H9 (cell line): ENCODE measurements around the gene CCDC170. TPM values are rescaled to one million over a fixed set of nuclear protein-coding genes. Genes with fewer than 3 reads are reported as not detected.

Source experiments
- DNase-seq: peaks from one replicate; pipeline ENCODE4 v3.0.0-alpha.2; 2017
- H2AFZ ChIP-seq: one replicate; pipeline ENCODE4 v1.6.1; 2013; ENCODE audit warnings: mild to moderate bottlenecking, low read length, control low read depth, moderate library complexity
- H2AK5ac ChIP-seq: 2 replicates; pipeline ENCODE4 v1.6.1; 2013; ENCODE audit warnings: low read length, control low read depth, mixed read lengths; ENCODE audit not compliant: insufficient read length
- H2BK120ac ChIP-seq: one replicate; pipeline ENCODE4 v1.6.1; 2013; ENCODE audit warnings: low read depth, mild to moderate bottlenecking, low read length, control low read depth, inconsistent platforms; ENCODE audit not compliant: poor library complexity, severe bottlenecking
- H2BK12ac ChIP-seq: 2 replicates; pipeline ENCODE4 v1.6.1; 2013; ENCODE audit warnings: low read length, control low read depth, mixed read lengths, low read depth; ENCODE audit not compliant: insufficient read length
- H2BK15ac ChIP-seq: 2 replicates; pipeline ENCODE4 v1.6.1; 2013; ENCODE audit warnings: low read depth, low read length, control low read depth
- H2BK20ac ChIP-seq: one replicate; pipeline ENCODE4 v1.6.1; 2013; ENCODE audit warnings: low read depth, mild to moderate bottlenecking, low read length, control low read depth, inconsistent platforms; ENCODE audit not compliant: poor library complexity, severe bottlenecking
- H2BK5ac ChIP-seq: 2 replicates; pipeline ENCODE4 v1.6.1; 2013; ENCODE audit warnings: low read length, control low read depth, mixed read lengths; ENCODE audit not compliant: insufficient read length
- H3K14ac ChIP-seq: 2 replicates; pipeline ENCODE4 v1.6.1; 2013; ENCODE audit warnings: low read length, control low read depth; ENCODE audit not compliant: insufficient read depth
- H3K18ac ChIP-seq: 2 replicates; pipeline ENCODE4 v1.6.1; 2013; ENCODE audit warnings: low read depth, mild to moderate bottlenecking, mixed read lengths, low read length, control low read depth; ENCODE audit not compliant: insufficient read length
- H3K23ac ChIP-seq: 2 replicates; pipeline ENCODE4 v1.6.1; 2013; ENCODE audit warnings: low read length, control low read depth, mixed read lengths, low read depth; ENCODE audit not compliant: insufficient read length
- H3K23me2 ChIP-seq: 2 replicates; pipeline ENCODE4 v1.6.1; 2013; ENCODE audit warnings: low read depth, mild to moderate bottlenecking, mixed read lengths, low read length, control low read depth; ENCODE audit not compliant: insufficient read length, poor library complexity, severe bottlenecking
- H3K27ac ChIP-seq: 2 replicates; pipeline ENCODE4 v1.5.1; 2013; ENCODE audit warnings: low read length, control low read depth, mixed read lengths, low read depth; ENCODE audit not compliant: insufficient read length
- H3K27me3 ChIP-seq: 2 replicates; pipeline ENCODE4 v1.6.1; 2013; ENCODE audit warnings: low read length, control low read depth, inconsistent platforms; ENCODE audit not compliant: insufficient read depth
- H3K4ac ChIP-seq: 2 replicates; pipeline ENCODE4 v1.6.1; 2013; ENCODE audit warnings: low read depth, mild to moderate bottlenecking, control low read depth, inconsistent platforms, low read length, moderate library complexity
- H3K4me1 ChIP-seq: 2 replicates; pipeline ENCODE4 v1.6.1; 2013; ENCODE audit warnings: low read length, control low read depth, inconsistent platforms; ENCODE audit not compliant: insufficient read depth
- H3K4me2 ChIP-seq: 2 replicates; pipeline ENCODE4 v1.6.1; 2013; ENCODE audit warnings: low read length, control low read depth, mixed read lengths; ENCODE audit not compliant: insufficient read length, insufficient read depth
- H3K56ac ChIP-seq: 2 replicates; pipeline ENCODE4 v1.6.1; 2013; ENCODE audit warnings: low read depth, mild to moderate bottlenecking, mixed read lengths, low read length, control low read depth; ENCODE audit not compliant: insufficient read length
- H3K79me1 ChIP-seq: 2 replicates; pipeline ENCODE4 v1.6.1; 2013; ENCODE audit warnings: low read depth, mild to moderate bottlenecking, moderate library complexity, low read length, control low read depth, inconsistent platforms; ENCODE audit not compliant: insufficient read depth, poor library complexity, severe bottlenecking
- H3K79me2 ChIP-seq: 2 replicates; pipeline ENCODE4 v1.6.1; 2013; ENCODE audit warnings: low read length, control low read depth, inconsistent platforms; ENCODE audit not compliant: insufficient read depth
- H3K9ac ChIP-seq: 2 replicates; pipeline ENCODE4 v1.6.1; 2013; ENCODE audit warnings: low read length, control low read depth, mixed read lengths; ENCODE audit not compliant: insufficient read length; ENCODE audit errors: extremely low read depth
- H3K9me3 ChIP-seq: one replicate; pipeline ENCODE4 v1.6.1; 2013; ENCODE audit warnings: low read depth, low read length, inconsistent platforms; ENCODE audit not compliant: control insufficient read depth
- H3T11ph ChIP-seq: one replicate; pipeline ENCODE4 v1.6.1; 2013; ENCODE audit warnings: mild to moderate bottlenecking, low read length, control low read depth, inconsistent platforms
- H4K20me1 ChIP-seq: one replicate; pipeline ENCODE4 v1.6.1; 2013; ENCODE audit not compliant: control insufficient read depth, insufficient read length, insufficient read depth
- H4K5ac ChIP-seq: 2 replicates; pipeline ENCODE4 v1.6.1; 2013; ENCODE audit warnings: low read depth, mild to moderate bottlenecking, mixed read lengths, low read length, control low read depth; ENCODE audit not compliant: insufficient read length
- H4K8ac ChIP-seq: replicated peaks from 2 replicates; pipeline ENCODE4 v1.6.1; 2013; ENCODE audit warnings: low read length, control low read depth, mixed read lengths, low read depth; ENCODE audit not compliant: insufficient read length
- H4K91ac ChIP-seq: 2 replicates; pipeline ENCODE4 v1.6.1; 2013; ENCODE audit warnings: low read depth, mild to moderate bottlenecking, moderate library complexity, mixed read lengths, low read length, control low read depth; ENCODE audit not compliant: insufficient read length
- H3K27ac Mint-ChIP-seq, 3 experiments: 2 replicates in 2 of 3; 3 replicates in 1 of 3; pipeline ENCODE4 v1.8.0; 2020 to 2021; ENCODE audit warnings: mixed read lengths in 3 of 3, mild to moderate bottlenecking in 1 of 3, moderate library complexity in 1 of 3
- H3K27me3 Mint-ChIP-seq: 2 replicates; pipeline ENCODE4 v1.8.0; 2021; ENCODE audit warnings: low read depth, mild to moderate bottlenecking, moderate library complexity, mixed read lengths
- H3K36me3 Mint-ChIP-seq, 3 experiments: 2 replicates in 2 of 3; 3 replicates in 1 of 3; pipeline ENCODE4 v1.8.0; 2020 to 2021; ENCODE audit warnings: low read depth in 3 of 3, mixed read lengths in 3 of 3; ENCODE audit not compliant: insufficient read depth in 1 of 3
- H3K4me1 Mint-ChIP-seq, 2 experiments: 2 replicates each; pipeline ENCODE4 v1.8.0; 2020; ENCODE audit warnings: mixed read lengths in 2 of 2
- H3K4me3 Mint-ChIP-seq, 2 experiments: 2 replicates in 1 of 2; 3 replicates in 1 of 2; pipeline ENCODE4 v1.8.0; 2020 to 2021; ENCODE audit warnings: mild to moderate bottlenecking in 2 of 2, mixed read lengths in 2 of 2, moderate library complexity in 1 of 2
- H3K9me3 Mint-ChIP-seq, 2 experiments: 2 replicates in 1 of 2; 3 replicates in 1 of 2; pipeline ENCODE4 v1.8.0; 2020; ENCODE audit warnings: mild to moderate bottlenecking in 2 of 2, mixed read lengths in 2 of 2, moderate library complexity in 1 of 2
- CTCF ChIP-seq: fragments of 200-600 bp; sonication (generic); conservative IDR thresholded peaks from 3 replicates; pipeline ENCODE4 v1.8.0; 2021; ENCODE audit warnings: antibody characterized with exemption, mild to moderate bottlenecking
- WGBS: extraction: QIAGEN DNeasy Blood & Tissue Kit; methylation state at CpG from one replicate; pipeline ENCODE4 v1.1.7; 2013; ENCODE audit warnings: missing lambda C conversion rate, low lambda C conversion rate, mixed read lengths; ENCODE audit not compliant: insufficient read length; ENCODE audit errors: extremely low coverage; 5-methylcytosine and 5-hydroxymethylcytosine counted together
- total RNA-seq: library from RNA; stranded (reverse); gene quantifications from 2 replicates; pipeline ENCODE4 v1.2.1, GENCODE V29; 2021

Gene CCDC170
- total RNA-seq, 1 experiment from 2014 or later, result 0.07 TPM

DNA sequence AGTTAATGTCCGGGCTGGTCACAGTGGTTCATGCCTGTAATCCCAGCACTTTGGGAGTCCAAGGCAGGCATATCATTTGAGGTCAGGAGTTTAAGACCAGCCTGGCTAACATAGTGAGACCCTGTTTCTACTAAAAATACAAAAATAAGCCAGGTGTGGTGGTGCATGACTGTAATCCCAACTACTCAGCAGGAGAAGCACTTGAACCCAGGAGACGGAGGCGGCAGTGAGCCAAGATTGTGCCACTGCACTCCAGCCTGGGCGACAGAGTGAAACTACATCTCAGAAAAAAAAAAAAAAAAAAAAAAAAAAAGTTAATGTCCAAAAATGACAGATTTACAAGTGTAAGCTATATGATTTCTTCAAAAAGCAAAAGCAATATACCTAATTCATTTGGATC is 124.9 kb downstream of the CCDC170 start:
- no peak overlapping the region for H2AK5ac ChIP-seq
- no peaks in the 10 kb centered on the region for H3K27me3 ChIP-seq
- no peak overlapping the region for H3K56ac ChIP-seq
- H3K4me3 Mint-ChIP-seq, result no peak overlapping the region
- no peak overlapping the region for H4K5ac ChIP-seq
- H3K23me2 ChIP-seq, result no peaks in the 10 kb centered on the region
- H3K4me1 ChIP-seq, result peaks cover 4% of the 10 kb centered on the region; the same call in 1 of the 2 replicates
- TF ChIP-seq CTCF, result no peak
- no peak overlapping the region for H3K4me2 ChIP-seq
- H2BK12ac ChIP-seq, result no peak overlapping the region
- no peak overlapping the region for H3K27ac Mint-ChIP-seq
- no peak for DNase-seq
- no peak overlapping the region for H3K4ac ChIP-seq
- no peak overlapping the region for H3K23ac ChIP-seq
- no peak overlapping the region for H3K9ac ChIP-seq
- no peak overlapping the region for H3T11ph ChIP-seq
- H3K4me1 Mint-ChIP-seq, result peaks cover 27 to 33% of the 10 kb centered on the region in 2 experiments
- H4K8ac ChIP-seq, result no peak overlapping the region
- no peak overlapping the region for H2BK15ac ChIP-seq
- no peaks in the 10 kb centered on the region for H4K20me1 ChIP-seq
- no peak overlapping the region for H2BK5ac ChIP-seq
- no CpG with 5 or more reads among the region's 4 CpGs for WGBS
- no peaks in the 10 kb centered on the region; a peak in 2 of 7 replicates for H3K36me3 Mint-ChIP-seq
- H3K79me2 ChIP-seq, result no peaks in the 10 kb centered on the region
- no peak overlapping the region for H4K91ac ChIP-seq
- H3K14ac ChIP-seq, result no peak overlapping the region
- no peak overlapping the region for H3K27ac ChIP-seq
- no peaks in the 10 kb centered on the region for H3K9me3 Mint-ChIP-seq
- no peak overlapping the region for H2AFZ ChIP-seq
- no peaks in the 10 kb centered on the region for H3K9me3 ChIP-seq
- H2BK20ac ChIP-seq, result no peak overlapping the region
- no peaks in the 10 kb centered on the region for H3K27me3 Mint-ChIP-seq
- H3K18ac ChIP-seq, result no peak overlapping the region
- H3K79me1 ChIP-seq, result no peaks in the 10 kb centered on the region
- H2BK120ac ChIP-seq, result no peak overlapping the region
